Left ventricle myocardium inferior (tissue), 1 donor: ENCODE results near the gene NRG2. TPM values are rescaled to one million over a fixed set of nuclear protein-coding genes. Genes with fewer than 3 reads are reported as not detected.

ENCODE experiments used
- DNase-seq: peaks from one replicate; pipeline ENCODE4 v3.0.0-alpha.2; 2020
- H3K27ac ChIP-seq: fragments of 200-600 bp; replicated peaks from 2 replicates; pipeline ENCODE4 v1.8.0; 2021
- H3K27me3 ChIP-seq: fragments of 200-600 bp; 2 replicates; pipeline ENCODE4 v1.8.0; 2021; ENCODE audit warnings: low read depth
- H3K36me3 ChIP-seq: fragments of 200-600 bp; 2 replicates; pipeline ENCODE4 v1.8.0; 2021
- H3K4me1 ChIP-seq: fragments of 200-600 bp; 2 replicates; pipeline ENCODE4 v1.8.0; 2021
- H3K4me3 ChIP-seq: fragments of 200-600 bp; 2 replicates; pipeline ENCODE4 v1.8.0; 2021; ENCODE audit warnings: mild to moderate bottlenecking, moderate library complexity
- H3K9me3 ChIP-seq: fragments of 200-600 bp; replicated peaks from 2 replicates; pipeline ENCODE4 v1.8.0; 2021
- intact Hi-C: fragments of 100-400 bp; cut with micrococcal nuclease; formaldehyde crosslinking; loops from one replicate; pipeline ENCODE4 v1.11.0; 2022
- total RNA-seq: library from RNA; stranded (reverse); fragmentation: NEBNext Ultra II Directional; extraction: Animal tissue kit (Norgen Biotek cat#: 25700); gene quantifications from one replicate; pipeline ENCODE4 v1.2.1, GENCODE V29; 2021
- TF ChIP-seq, protein P1 (sequence below): fragments of 200-600 bp; IDR thresholded peaks from 2 replicates; pipeline ENCODE4 v1.8.0; 2021; ENCODE audit warnings: antibody characterized with exemption, mild to moderate bottlenecking, borderline replicate concordance
- donor health status: DM: no; HTN: yes; CAD: no; lungs with severe emphysema.

The NRG2 gene
- total RNA-seq, 1 donor from 2014 or later = 3.1 TPM

DNA sequence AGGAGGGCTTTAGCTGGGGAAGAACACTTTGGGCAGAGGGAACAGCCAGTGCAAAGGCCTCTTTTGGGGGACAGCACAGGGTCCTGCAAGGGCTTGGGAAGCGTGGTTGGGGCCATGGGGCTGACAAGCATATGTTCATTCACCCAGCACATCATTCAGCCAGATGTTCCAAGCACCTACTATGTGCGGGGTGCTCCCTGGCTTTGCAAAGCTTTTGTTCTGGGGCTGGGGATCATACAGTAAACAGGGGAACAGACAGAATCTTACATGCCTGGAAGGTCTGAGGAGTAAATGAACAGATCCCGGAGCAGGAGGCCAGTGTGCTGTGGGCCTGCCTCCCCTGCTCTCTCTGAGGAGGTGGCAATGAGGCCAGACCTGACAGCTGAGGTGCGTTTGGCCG is 230.8 kb downstream of the NRG2 start:
- intact Hi-C loops = no loop called here
- H3K9me3 ChIP-seq = no peaks in the 10 kb centered on the region
- no peaks in the 10 kb centered on the region for H3K4me1 ChIP-seq
- no peak overlapping the region for H3K27ac ChIP-seq
- TF ChIP-seq, protein P1, sequence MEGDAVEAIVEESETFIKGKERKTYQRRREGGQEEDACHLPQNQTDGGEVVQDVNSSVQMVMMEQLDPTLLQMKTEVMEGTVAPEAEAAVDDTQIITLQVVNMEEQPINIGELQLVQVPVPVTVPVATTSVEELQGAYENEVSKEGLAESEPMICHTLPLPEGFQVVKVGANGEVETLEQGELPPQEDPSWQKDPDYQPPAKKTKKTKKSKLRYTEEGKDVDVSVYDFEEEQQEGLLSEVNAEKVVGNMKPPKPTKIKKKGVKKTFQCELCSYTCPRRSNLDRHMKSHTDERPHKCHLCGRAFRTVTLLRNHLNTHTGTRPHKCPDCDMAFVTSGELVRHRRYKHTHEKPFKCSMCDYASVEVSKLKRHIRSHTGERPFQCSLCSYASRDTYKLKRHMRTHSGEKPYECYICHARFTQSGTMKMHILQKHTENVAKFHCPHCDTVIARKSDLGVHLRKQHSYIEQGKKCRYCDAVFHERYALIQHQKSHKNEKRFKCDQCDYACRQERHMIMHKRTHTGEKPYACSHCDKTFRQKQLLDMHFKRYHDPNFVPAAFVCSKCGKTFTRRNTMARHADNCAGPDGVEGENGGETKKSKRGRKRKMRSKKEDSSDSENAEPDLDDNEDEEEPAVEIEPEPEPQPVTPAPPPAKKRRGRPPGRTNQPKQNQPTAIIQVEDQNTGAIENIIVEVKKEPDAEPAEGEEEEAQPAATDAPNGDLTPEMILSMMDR = no peak
- no peak for DNase-seq
- no peaks in the 10 kb centered on the region for H3K36me3 ChIP-seq
- H3K27me3 ChIP-seq = peaks cover 31% of the 10 kb centered on the region
- H3K4me3 ChIP-seq = no peak overlapping the region

DNA sequence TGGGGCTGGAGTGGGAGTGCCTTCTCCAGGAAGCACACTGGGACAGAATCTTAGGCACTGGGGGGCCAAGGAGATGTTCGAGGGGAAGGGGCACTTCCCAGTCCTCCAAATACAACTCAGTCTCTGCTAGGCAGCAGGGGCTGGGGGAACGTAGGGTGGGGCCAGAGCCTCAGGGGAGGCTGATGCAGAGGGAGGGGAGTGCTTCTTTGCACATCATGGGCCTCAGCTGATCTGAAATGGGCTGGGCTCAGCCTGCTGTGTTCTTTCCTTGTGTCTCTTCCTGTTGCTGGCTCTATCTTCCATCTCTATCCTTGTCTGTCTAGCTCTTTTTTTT is 231.9 kb downstream of the NRG2 start:
- H3K36me3 ChIP-seq = no peaks in the 10 kb centered on the region
- no peaks in the 10 kb centered on the region for H3K9me3 ChIP-seq
- TF ChIP-seq, protein P1 = no peak
- H3K4me1 ChIP-seq = no peaks in the 10 kb centered on the region
- DNase-seq = no peak
- intact Hi-C loops = no loop called here
- no peak overlapping the region for H3K27ac ChIP-seq
- H3K27me3 ChIP-seq = peaks cover 39% of the 10 kb centered on the region
- no peak overlapping the region for H3K4me3 ChIP-seq

DNA sequence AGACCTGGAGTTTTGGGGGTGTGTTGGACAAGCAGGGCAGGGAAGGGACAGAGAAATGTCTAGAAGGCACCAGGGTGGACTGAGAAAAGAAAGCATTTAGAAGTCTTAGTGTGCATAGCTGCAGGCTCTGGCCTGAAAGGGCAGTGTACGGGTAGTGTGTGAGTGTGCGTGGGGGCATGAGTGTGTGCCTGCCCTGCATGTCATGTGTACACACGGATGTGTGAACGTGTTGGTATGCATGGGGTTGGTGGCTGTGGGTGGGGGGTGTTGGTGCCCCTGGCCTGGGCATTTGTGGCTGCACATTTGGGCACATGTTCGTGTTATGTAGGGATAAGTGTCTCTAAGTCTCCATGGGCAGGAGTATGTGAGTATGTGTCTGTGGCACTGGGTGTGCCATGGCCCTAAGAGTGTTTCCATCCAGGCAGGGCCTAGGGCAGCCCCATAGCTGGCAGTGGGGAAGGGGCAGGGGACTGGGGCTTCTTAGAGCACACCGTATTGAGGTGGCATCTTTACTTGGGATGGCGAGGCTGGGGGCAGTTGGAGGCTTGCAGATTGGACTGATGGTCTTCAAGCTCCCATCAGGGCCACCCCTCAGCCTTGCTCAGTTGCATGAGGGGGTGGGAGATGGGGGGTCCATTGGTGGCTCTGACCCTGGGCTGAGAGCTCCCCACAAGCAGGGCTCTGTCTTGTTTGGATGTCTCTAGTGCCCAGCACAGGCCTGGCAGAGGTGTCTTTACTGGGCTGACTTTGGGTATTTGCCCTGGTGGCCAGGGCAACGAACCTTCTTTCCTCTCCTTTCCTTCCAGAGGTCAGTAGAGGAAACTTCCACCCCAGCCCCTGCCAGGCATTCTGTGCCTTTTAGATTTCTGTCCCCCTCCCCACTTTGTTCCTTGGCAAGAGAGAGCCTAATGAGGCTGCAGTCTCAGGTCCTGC is 232.5 kb downstream of the NRG2 start:
- DNase-seq = no peak
- Histone ChIP-seq H3K27ac (no peak overlapping the region), H3K4me3 (no peak overlapping the region), H3K36me3 (no peaks in the 10 kb centered on the region), H3K4me1 (no peaks in the 10 kb centered on the region), H3K27me3 (peaks cover 43% of the 10 kb centered on the region), H3K9me3 (no peaks in the 10 kb centered on the region)
- TF ChIP-seq, protein P1 = no peak
- intact Hi-C loops = no loop called here

DNA sequence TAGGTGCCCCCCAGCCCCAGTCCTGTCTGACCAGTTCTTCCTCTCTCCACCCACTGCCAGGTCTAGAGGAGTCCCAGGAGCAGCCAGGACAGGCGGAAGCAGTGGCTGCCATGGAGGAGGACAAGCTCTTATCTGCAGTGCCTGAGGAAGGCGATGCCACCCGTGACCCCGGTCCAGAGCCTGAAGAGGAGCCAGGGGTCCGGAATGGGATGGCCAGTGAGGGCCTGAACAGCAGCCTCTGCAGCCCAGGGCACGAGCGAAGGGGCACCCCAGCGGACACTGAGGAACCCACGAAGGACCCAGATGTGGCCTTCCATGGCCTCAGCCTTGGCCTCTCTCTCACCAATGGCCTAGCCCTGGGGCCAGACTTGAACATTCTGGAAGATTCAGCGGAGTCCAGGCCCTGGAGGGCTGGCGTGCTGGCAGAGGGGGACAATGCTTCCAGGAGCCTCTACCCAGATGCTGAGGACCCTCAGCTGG is 233.7 kb downstream of the NRG2 start:
- DNase-seq = peak; percentile 7
- no peak overlapping the region for H3K4me3 ChIP-seq
- intact Hi-C loops = no loop called here
- no peaks in the 10 kb centered on the region for H3K4me1 ChIP-seq
- H3K27me3 ChIP-seq = peaks cover 43% of the 10 kb centered on the region
- H3K27ac ChIP-seq = no peak overlapping the region
- H3K9me3 ChIP-seq = no peaks in the 10 kb centered on the region
- no peaks in the 10 kb centered on the region for H3K36me3 ChIP-seq
- TF ChIP-seq, protein P1 = no peak

DNA sequence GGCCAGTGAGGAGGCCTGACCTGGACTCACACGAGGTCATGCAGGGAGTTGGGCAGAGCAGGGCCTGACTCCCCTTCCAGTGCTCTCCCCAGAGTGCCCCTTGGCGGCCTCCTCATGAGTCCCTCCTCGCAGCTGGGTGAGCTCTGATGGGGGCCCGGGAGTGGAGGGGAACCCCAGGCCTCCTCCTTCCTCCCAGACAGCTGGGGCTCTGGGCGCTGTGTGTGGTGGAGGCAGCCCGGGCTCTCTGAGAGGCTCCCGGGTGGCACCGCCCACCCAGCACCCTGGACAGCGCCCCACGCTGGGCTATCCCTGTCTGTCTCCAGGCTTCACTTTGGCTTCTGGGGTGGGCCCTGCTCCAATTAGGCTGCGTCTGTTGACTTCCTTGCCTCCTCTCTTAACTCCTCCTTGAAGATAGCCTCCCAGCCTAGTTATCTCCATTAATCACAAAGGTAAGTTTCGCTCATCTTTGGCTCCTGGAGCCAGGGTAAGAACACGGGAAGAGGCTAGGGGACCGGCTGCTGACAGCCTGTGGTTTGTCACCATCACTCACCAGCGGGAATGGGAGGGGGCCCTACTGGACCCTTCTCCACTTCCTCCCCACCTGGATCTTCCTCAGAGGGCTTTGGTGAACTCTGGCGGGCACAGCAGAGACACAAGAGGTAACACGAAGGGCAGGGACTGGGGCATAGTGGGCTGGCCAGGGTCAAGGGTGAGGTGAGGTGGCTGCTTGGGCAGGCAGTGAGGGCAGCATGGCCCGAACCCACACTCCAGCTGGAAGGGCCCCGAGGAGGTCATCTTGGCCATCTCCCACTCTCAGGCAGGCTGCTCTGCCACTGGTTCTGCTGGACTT is 234.4 kb downstream of the NRG2 start:
- H3K36me3 ChIP-seq = no peaks in the 10 kb centered on the region
- no peaks in the 10 kb centered on the region for H3K9me3 ChIP-seq
- peak; percentile 27 for DNase-seq
- no peaks in the 10 kb centered on the region for H3K4me1 ChIP-seq
- H3K27me3 ChIP-seq = peaks cover 50% of the 10 kb centered on the region
- no peak overlapping the region for H3K4me3 ChIP-seq
- H3K27ac ChIP-seq = no peak overlapping the region
- TF ChIP-seq, protein P1 = no peak
- intact Hi-C loops = no loop called here
